Epithelial cell of proximal tubule (primary cell): ENCODE results near the gene CLN3. TPM values are rescaled to one million over a fixed set of nuclear protein-coding genes. Genes with fewer than 3 reads are reported as not detected.

ENCODE experiments used
- DNase-seq: peaks from one replicate; pipeline ENCODE4 v3.0.0-alpha.2; 2011; ENCODE audit warnings: low read depth
- H3K4me3 ChIP-seq: 2 replicates; pipeline ENCODE4 v1.5.1; 2011; ENCODE audit warnings: low read depth, mild to moderate bottlenecking, low read length
- CTCF ChIP-seq: conservative IDR thresholded peaks from 2 replicates; pipeline ENCODE4 v1.5.1; 2012; ENCODE audit warnings: low read depth, mild to moderate bottlenecking, low read length
- total RNA-seq: library from RNA; depleted of rRNA; stranded (reverse); fragments of >200 nt; gene quantifications from 2 replicates; pipeline ENCODE4 v1.2.3, GENCODE V29; 2015

CLN3 gene
- total RNA-seq, 1 donor from 2014 or later: 16.0 TPM

- TF ChIP-seq CTCF: no peak
- no peak for DNase-seq
- H3K4me3 ChIP-seq: no peak overlapping the region
Measured at GRCh38 chr16:28526201-28527099, 34.6 kb upstream of the CLN3 start.

- H3K4me3 ChIP-seq: no peak overlapping the region
- no peak for TF ChIP-seq CTCF
- DNase-seq: no peak
Measured at GRCh38 chr16:28524681-28525171, 32.9 kb upstream of the CLN3 start.

- no peak for DNase-seq
- H3K4me3 ChIP-seq: no peak overlapping the region
- TF ChIP-seq CTCF: no peak
Measured at GRCh38 chr16:28522792-28523191, 30.9 kb upstream of the CLN3 start.

GRCh38 chr16:28521436-28521835 is 29.6 kb upstream of the CLN3 start:
- H3K4me3 ChIP-seq: no peak overlapping the region
- DNase-seq: no peak
- no peak for TF ChIP-seq CTCF

GRCh38 chr16:28520672-28521071 is 28.8 kb upstream of the CLN3 start:
- no peak overlapping the region for H3K4me3 ChIP-seq
- DNase-seq: no peak
- no peak for TF ChIP-seq CTCF

- no peak for DNase-seq
- TF ChIP-seq CTCF: no peak
- H3K4me3 ChIP-seq: no peak overlapping the region
Measured at GRCh38 chr16:28514246-28514645, 22.4 kb upstream of the CLN3 start.

GRCh38 chr16:28513484-28514181 is 21.8 kb upstream of the CLN3 start:
- TF ChIP-seq CTCF: no peak
- H3K4me3 ChIP-seq: no peak overlapping the region
- DNase-seq: no peak
